HG02885 (cell line): ENCODE results near the gene SIGLEC11.

Source experiments
- ATAC-seq: cut with Tn5 transposase; IDR thresholded peaks from one replicate; pipeline ENCODE4 v1.9.1; 2021; ENCODE audit warnings: mild to moderate bottlenecking; ENCODE audit not compliant: unreplicated experiment, poor library complexity

SIGLEC11 gene

DNA sequence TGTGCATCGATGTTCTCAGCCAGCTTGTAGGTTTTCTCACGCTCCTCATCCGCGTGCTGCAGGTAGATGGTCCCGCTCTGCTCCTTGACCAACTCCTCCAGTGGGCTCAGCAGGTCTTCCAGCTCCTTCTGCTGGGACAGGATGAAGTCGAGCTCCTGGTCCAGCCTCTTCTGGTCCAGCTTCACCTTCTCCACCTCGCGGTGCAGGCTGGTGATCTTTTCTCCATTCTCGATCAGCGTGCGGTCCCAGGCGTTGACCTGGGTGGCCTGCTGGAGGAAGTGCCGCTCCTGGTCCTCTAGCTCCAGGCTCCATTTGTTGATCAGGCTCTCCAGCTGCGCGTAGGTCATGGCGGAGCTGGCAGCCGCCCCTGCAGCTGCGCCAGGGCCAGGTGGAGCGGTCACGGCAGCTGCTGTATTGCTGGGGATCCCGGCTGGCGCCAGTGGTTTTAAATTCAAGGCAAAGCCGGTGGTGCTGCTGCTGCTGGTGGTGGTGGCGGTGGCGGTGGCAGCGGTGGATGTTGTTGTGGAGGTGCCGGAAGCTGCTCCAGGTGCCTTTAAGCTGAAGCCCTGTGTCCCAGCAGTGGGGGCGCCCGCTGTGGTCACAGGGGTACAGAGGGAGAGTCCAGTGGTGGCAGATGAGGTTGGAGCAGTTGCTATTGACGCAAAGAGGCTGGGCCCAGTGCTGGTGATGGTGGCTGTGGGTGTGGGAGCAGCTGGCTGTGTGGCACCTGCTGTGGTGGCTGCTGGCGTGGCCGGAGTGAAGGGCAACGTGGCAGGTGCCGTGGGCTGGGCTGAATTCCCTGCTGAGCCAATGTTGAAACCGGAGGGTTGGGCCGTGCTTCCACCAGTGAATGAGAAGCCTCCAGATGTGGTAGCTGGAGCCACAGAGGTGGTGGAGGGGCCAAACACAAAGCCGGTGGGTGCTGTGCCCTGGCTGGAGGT is 52.2 kb downstream of the SIGLEC11 start:
- ATAC-seq: no peak

DNA sequence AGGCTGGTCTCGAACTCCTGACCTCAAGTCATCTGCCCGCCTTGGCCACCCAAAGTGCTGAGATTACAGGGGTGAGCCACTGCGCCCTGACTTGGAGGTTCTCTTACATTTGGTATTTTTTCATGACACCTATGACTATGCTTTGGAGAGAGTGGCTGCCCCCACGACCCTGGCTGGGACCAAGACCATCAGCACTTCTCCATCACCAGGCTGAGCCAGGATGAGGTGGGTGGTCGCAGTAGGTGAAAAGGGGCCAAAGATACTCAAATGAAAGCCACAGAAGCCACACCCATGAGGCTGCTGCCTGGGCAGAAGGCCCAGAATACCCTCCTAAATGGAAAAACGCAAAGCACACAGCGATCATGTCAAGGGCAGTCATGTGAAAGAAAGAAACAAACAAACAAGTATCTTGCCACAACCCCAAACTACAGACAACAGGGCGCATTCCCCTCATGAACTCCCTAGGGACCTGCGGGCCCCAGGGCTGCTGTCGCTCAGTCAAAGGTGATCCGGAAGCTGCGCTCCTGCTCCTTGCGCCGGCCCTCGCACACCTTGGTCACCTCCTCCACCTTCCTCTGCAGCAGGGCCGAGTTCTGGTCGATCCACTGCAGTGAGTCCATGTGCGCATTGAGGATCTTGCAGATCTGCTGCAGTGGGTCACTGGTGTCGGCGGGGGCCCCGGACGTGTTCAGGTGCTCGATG is 53.1 kb downstream of the SIGLEC11 start:
- peak; percentile 37 for ATAC-seq

- ATAC-seq: no peak
Measured at GRCh38 chr19:49906879-49907564, 54.0 kb downstream of the SIGLEC11 start.

DNA sequence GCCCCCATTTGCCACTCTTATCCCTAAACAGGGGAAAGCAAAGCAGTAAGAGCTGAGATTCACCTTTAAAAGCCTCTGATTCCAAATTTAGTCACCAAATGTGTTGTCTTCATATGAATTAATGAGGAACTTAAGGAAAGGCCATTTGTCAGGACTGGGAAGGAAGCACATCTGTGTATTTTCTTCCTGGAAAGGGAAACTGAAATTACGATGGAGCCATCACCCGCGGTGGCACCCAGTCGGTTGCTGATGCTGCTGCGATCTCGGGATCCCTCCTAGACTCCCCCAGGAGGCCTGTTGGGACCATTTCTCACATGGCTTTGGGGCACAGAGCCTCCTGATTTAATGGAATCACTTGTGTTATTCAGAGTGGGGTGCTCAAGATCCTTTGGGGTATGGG is 56.8 kb downstream of the SIGLEC11 start:
- no peak for ATAC-seq
